Measurements from ENCODE around the gene ZSWIM3.
A peak's percentile ranks its signal among the peaks of the same experiment; 100 is the strongest.

Gene ZSWIM3

DNA sequence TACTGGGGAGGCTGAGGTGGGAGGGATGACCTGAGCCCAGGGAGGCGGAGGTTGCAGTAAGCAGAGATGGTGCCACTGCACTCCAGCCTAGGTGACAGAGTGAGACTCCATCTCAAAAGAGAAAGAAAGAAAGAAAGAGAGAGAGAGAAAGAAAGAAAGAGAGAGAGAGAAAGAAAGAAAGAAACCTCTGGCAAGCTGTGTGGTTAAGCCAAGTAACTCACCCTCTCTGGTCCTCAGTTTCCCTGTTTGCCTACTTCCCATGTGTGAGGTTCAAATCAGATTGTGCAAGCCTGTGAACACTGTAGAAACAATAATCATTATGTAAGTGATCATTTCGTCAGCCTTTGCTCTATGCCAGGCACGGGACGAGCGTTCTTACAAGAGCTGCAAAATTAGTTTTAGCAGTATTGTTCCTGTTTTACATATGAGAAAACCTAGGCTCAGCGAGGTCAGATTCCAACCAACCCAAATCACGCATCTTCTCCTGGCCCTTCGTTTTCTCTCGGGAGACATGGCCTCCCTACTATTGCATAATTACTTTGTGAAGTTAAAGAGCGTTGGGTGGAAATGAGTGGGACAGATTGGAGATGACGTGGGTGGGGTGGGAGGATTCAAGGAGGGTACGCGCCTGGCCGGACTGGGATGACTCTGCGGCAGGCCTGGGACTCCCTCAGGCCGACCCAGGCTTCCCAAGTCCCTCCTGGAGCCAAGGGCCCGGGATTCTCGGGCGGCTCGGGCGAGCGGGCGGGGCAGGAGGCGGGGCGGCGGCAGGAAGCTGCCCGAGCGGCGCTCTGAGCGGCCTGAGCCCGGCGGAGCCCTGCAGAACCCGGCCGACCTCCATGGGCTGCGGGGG, 24.2 kb upstream of the ZSWIM3 start, which contains the start of gene SNX21:
Gene SNX21, plus strand, starts transcription at position 770 of the 853 bp plus-strand sequence. CDS start 121 bp downstream, outside the sequence.
- Histone ChIP-seq H3K79me2 (ENCODE audit: insufficient read depth, low read length) (no peaks in the 10 kb centered on the region), H3K9me3 (ENCODE audit: insufficient read depth, low read depth, low read length) (no peaks in the 10 kb centered on the region), H4K20me1 (ENCODE audit: insufficient read depth, low read length, poor library complexity, severe bottlenecking) (no peaks in the 10 kb centered on the region), H3K4me1 (ENCODE audit: insufficient read depth, low read length, poor library complexity, severe bottlenecking) (peaks cover 8% of the 10 kb centered on the region), H3K9me2 (replicated peaks; ENCODE audit: low read depth, low read length) (no peaks in the 10 kb centered on the region), H3K4me2 (ENCODE audit: low read depth, low read length, poor library complexity, severe bottlenecking) (peak within 1 kb of the TSS; percentile 58), H3F3A (ENCODE audit: low read depth) (no peaks in the 10 kb centered on the region), H3K4me3 (ENCODE audit: low read length, poor library complexity, severe bottlenecking) (peak within 1 kb of the TSS; percentile 54), H3K9ac (ENCODE audit: low read depth, low read length, poor library complexity, severe bottlenecking) (peak within 1 kb of the TSS; percentile 55), H2AFZ (ENCODE audit: low read length) (peak within 1 kb of the TSS; percentile 58), H3K27me3 (ENCODE audit: insufficient read depth, low read length, poor library complexity, severe bottlenecking) (no peaks in the 10 kb centered on the region), H3K36me3 (ENCODE audit: insufficient read depth, low read length) (no peaks in the 10 kb centered on the region)
- TF ChIP-seq CTCF (conservative IDR thresholded peaks at IDR 0.05; ENCODE audit: low read length) (no peak), EZH2phosphoT487 (IDR thresholded peaks at IDR 0.05; ENCODE audit: borderline replicate concordance) (no peak)

DNA sequence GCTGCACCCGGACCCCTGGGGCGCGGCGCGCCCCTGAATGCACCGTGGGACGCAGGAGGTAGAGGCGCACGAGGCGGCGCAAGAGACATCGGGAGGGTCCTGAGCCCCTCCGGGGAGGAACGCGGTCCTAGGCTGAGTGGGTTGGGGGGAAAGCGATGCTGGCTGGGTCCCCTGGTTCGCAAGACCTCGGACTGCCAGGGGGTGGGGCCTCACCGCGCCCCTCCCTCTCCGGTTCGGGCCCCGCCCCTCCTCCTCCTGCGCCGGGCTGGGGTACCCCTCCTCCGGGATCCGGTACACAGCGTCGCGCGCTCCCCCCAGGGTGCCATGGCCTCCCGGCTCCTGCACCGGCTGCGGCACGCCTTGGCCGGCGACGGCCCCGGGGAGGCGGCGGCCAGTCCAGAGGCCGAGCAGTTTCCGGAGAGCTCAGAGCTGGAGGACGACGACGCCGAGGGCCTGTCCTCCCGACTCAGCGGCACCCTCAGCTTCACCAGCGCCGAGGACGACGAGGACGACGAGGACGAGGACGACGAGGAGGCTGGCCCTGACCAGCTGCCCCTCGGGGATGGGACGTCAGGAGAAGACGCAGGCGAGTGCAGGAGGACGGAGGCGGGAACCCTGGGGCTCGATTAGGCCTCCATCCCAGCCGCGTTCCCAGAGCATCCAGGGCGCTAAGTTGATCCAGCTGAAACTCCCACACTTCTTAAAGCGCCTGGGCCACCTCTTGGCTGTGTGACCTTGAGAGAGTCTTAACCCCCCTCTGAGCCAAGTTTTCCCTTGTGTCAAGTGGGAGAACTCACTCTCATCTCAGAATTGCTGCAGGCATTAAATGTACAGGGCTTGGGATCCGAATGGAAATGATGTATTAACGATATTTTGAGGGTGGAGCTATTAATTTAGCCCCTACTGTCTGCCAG, 23.3 kb upstream of the ZSWIM3 start:
- Histone ChIP-seq H2AFZ (ENCODE audit: low read length) (peak overlapping the region; percentile 58; the same call in 1 of the 2 replicates), H3K9ac (ENCODE audit: low read depth, low read length, poor library complexity, severe bottlenecking) (peak overlapping the region; percentile 55), H4K20me1 (ENCODE audit: insufficient read depth, low read length, poor library complexity, severe bottlenecking) (no peaks in the 10 kb centered on the region), H3K27me3 (ENCODE audit: insufficient read depth, low read length, poor library complexity, severe bottlenecking) (no peaks in the 10 kb centered on the region), H3K9me3 (ENCODE audit: insufficient read depth, low read depth, low read length) (no peaks in the 10 kb centered on the region), H3K36me3 (ENCODE audit: insufficient read depth, low read length) (no peaks in the 10 kb centered on the region), H3K9me2 (replicated peaks; ENCODE audit: low read depth, low read length) (no peaks in the 10 kb centered on the region), H3K4me2 (ENCODE audit: low read depth, low read length, poor library complexity, severe bottlenecking) (peak overlapping the region; percentile 58), H3K79me2 (ENCODE audit: insufficient read depth, low read length) (no peaks in the 10 kb centered on the region), H3K4me1 (ENCODE audit: insufficient read depth, low read length, poor library complexity, severe bottlenecking) (peaks cover 8% of the 10 kb centered on the region), H3F3A (ENCODE audit: low read depth) (no peaks in the 10 kb centered on the region), H3K4me3 (ENCODE audit: low read length, poor library complexity, severe bottlenecking) (peak overlapping the region; percentile 54)
- TF ChIP-seq EZH2phosphoT487 (IDR thresholded peaks at IDR 0.05; ENCODE audit: borderline replicate concordance) (no peak), CTCF (conservative IDR thresholded peaks at IDR 0.05; ENCODE audit: low read length) (no peak)

DNA sequence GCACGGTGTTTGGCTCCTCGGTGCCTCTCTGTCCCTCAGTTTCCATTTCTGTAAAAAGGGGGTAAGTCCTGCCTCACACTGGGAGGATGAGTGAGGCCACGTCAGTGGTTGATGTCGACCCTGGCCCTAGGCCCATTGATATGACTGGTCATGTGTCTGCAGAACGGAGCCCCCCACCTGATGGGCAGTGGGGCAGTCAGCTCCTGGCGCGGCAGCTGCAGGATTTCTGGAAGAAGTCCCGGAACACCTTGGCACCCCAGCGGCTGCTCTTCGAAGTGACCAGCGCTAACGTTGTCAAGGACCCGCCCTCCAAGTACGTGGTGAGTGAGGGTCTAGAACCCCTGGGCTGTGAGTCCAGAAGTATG, 22.6 kb upstream of the ZSWIM3 start:
- no peaks in the 10 kb centered on the region for H3K36me3 ChIP-seq (ENCODE audit: insufficient read depth, low read length)
- H3K79me2 ChIP-seq (ENCODE audit: insufficient read depth, low read length): no peaks in the 10 kb centered on the region
- H3K4me1 ChIP-seq (ENCODE audit: insufficient read depth, low read length, poor library complexity, severe bottlenecking): peaks cover 8% of the 10 kb centered on the region
- no peaks in the 10 kb centered on the region for H3K27me3 ChIP-seq (ENCODE audit: insufficient read depth, low read length, poor library complexity, severe bottlenecking)
- H3K4me2 ChIP-seq (ENCODE audit: low read depth, low read length, poor library complexity, severe bottlenecking): no peak overlapping the region
- no peak overlapping the region for H3K4me3 ChIP-seq (ENCODE audit: low read length, poor library complexity, severe bottlenecking)
- TF ChIP-seq EZH2phosphoT487 (IDR thresholded peaks at IDR 0.05; ENCODE audit: borderline replicate concordance) (no peak), CTCF (conservative IDR thresholded peaks at IDR 0.05; ENCODE audit: low read length) (no peak)
- no peak overlapping the region for H3K9ac ChIP-seq (ENCODE audit: low read depth, low read length, poor library complexity, severe bottlenecking)
- H4K20me1 ChIP-seq (ENCODE audit: insufficient read depth, low read length, poor library complexity, severe bottlenecking): no peaks in the 10 kb centered on the region
- no peak overlapping the region for H2AFZ ChIP-seq (ENCODE audit: low read length)
- no peaks in the 10 kb centered on the region for H3K9me3 ChIP-seq (ENCODE audit: insufficient read depth, low read depth, low read length)
- no peaks in the 10 kb centered on the region for H3K9me2 ChIP-seq (replicated peaks; ENCODE audit: low read depth, low read length)
- H3F3A ChIP-seq (ENCODE audit: low read depth): no peaks in the 10 kb centered on the region
